HCT116 (cell line): Measurements from ENCODE around the gene RASGEF1C. TPM values are rescaled to one million over a fixed set of nuclear protein-coding genes. Genes with fewer than 3 reads are reported as not detected.

Experiments used
- ATAC-seq: fragments of 200-7000 bp; cut with Tn5 transposase; 2 replicates; pipeline ENCODE4 v1.9.1; 2020; ENCODE audit warnings: mild to moderate bottlenecking, moderate library complexity
- BruUV-seq: library from RNA; stranded (reverse); fragments of 400-500 nt; replicated peaks from 2 replicates; lab custom pipeline; 2021; lab: Mats Ljungman, UMichigan
- CTCF ChIA-PET: fragments of 300-600 bp; sonication (Branson Sonifier 250); formaldehyde crosslinking; loops from one replicate; lab custom pipeline; 2021; ENCODE audit warnings: antibody characterized with exemption; lab: Charles Lee
- POLR2A ChIA-PET: fragments of 300-600, 350-600 bp; sonication (Branson Sonifier 250); formaldehyde crosslinking; loops from one replicate; lab custom pipeline; 2021; ENCODE audit warnings: antibody characterized with exemption; lab: Charles Lee
- RAD21 ChIA-PET, 2 experiments: fragments of 300-600 bp; sonication (Branson Sonifier 250); formaldehyde crosslinking; loops; one replicate each; lab custom pipeline; 2023; ENCODE audit warnings: low total read pairs in 2 of 2; ENCODE audit not compliant: uncharacterized antibody in 2 of 2, unreplicated experiment in 2 of 2, low non-redundant PET in 1 of 2; lab: Charles Lee
- DNase-seq: peaks from one replicate; pipeline ENCODE4 v3.0.0-alpha.2; 2010; ENCODE audit warnings: low read depth, low spot score
- H2AFZ ChIP-seq: fragments of 200-600 bp; shearing (Covaris generic), sonication (generic); 2 replicates; pipeline ENCODE4 v1.6.1; 2017; ENCODE audit warnings: low read depth, mixed run types, mixed read lengths, antibody characterized with exemption, low read length; ENCODE audit not compliant: poor library complexity, severe bottlenecking
- H3K27ac ChIP-seq: 2 replicates; pipeline ENCODE4 v1.5.1; 2012; ENCODE audit warnings: low read depth, low read length
- H3K27me3 ChIP-seq: fragments of 200-600 bp; sonication (generic); 2 replicates; pipeline ENCODE4 v1.6.1; 2016; ENCODE audit warnings: mixed run types, low read length, mixed read lengths; ENCODE audit not compliant: insufficient read depth
- H3K36me3 ChIP-seq, 2 experiments: fragments of 200-500 bp in 1 of 2; fragments of 200-600 bp in 1 of 2; sonication (Bioruptor generic) in 1 of 2; sonication (generic) in 1 of 2; 2 replicates each; pipeline versions ENCODE4 v1.5.1 to v1.6.1; 2014 to 2016; ENCODE audit warnings: low read length in 2 of 2, inconsistent platforms in 1 of 2, mixed read lengths in 1 of 2, mixed run types in 1 of 2; ENCODE audit not compliant: insufficient read depth in 2 of 2, control insufficient read depth in 1 of 2
- H3K4me1 ChIP-seq, 2 experiments: fragments of 200-600 bp in 1 of 2; sonication (generic) in 1 of 2; 2 replicates each; pipeline versions ENCODE4 v1.5.1 to v1.6.1; 2012 to 2017; ENCODE audit warnings: low read length in 2 of 2, inconsistent platforms in 1 of 2, mild to moderate bottlenecking in 1 of 2, mixed read lengths in 1 of 2, mixed run types in 1 of 2, moderate library complexity in 1 of 2; ENCODE audit not compliant: insufficient read depth in 2 of 2, control insufficient read depth in 1 of 2
- H3K4me2 ChIP-seq: fragments of 200-600 bp; sonication (generic); 2 replicates; pipeline ENCODE4 v1.6.1; 2017; ENCODE audit warnings: mixed run types, low read length, mixed read lengths
- H3K4me3 ChIP-seq, 2 experiments: fragments of 200-600 bp in 1 of 2; sonication (generic) in 1 of 2; replicated peaks in 1 of 2; 2 replicates each; pipeline ENCODE4 v1.5.1; 2011 to 2016; ENCODE audit warnings: low read length in 2 of 2, control low read depth in 1 of 2, low read depth in 1 of 2, mild to moderate bottlenecking in 1 of 2, mixed read lengths in 1 of 2, mixed run types in 1 of 2
- H3K79me2 ChIP-seq: fragments of 200-600 bp; sonication (generic); 2 replicates; pipeline ENCODE4 v1.6.1; 2017; ENCODE audit warnings: mild to moderate bottlenecking, mixed run types, low read length, moderate library complexity, mixed read lengths; ENCODE audit not compliant: insufficient read depth
- H3K9ac ChIP-seq: fragments of 200-600 bp; sonication (generic); 2 replicates; pipeline ENCODE4 v1.6.1; 2016; ENCODE audit warnings: low read length, mixed read lengths
- H3K9me2 ChIP-seq: fragments of 200-600 bp; sonication (generic), shearing (Covaris generic); 2 replicates; pipeline ENCODE4 v1.6.1; 2017; ENCODE audit warnings: mixed run types, mild to moderate bottlenecking, moderate library complexity; ENCODE audit not compliant: insufficient read depth
- H3K9me3 ChIP-seq, 2 experiments: fragments of 200-500 bp in 1 of 2; fragments of 200-600 bp in 1 of 2; sonication (Bioruptor generic) in 1 of 2; sonication (generic) in 1 of 2; 2 replicates each; pipeline ENCODE4 v1.6.1; 2014 to 2017; ENCODE audit warnings: low read length in 2 of 2, mixed read lengths in 2 of 2, inconsistent platforms in 1 of 2, low read depth in 1 of 2, mild to moderate bottlenecking in 1 of 2, mixed run types in 1 of 2, moderate library complexity in 1 of 2; ENCODE audit not compliant: control insufficient read depth in 1 of 2, insufficient read depth in 1 of 2
- H4K20me1 ChIP-seq: fragments of 200-600 bp; sonication (generic), shearing (Covaris generic); 2 replicates; pipeline ENCODE4 v1.6.1; 2017; ENCODE audit warnings: mixed run types, mild to moderate bottlenecking, moderate library complexity; ENCODE audit not compliant: insufficient read depth
- CBX3 ChIP-seq: IDR thresholded peaks from 2 replicates; pipeline ENCODE4 v1.6.1; 2012; ENCODE audit warnings: low read depth
- CTCF ChIP-seq, 3 experiments: fragments of 200-600 bp in 1 of 3; sonication (generic) in 1 of 3; IDR thresholded peaks in 2 of 3; conservative IDR thresholded peaks in 1 of 3; 2 replicates each; pipeline ENCODE4 v1.5.1; 2012 to 2017; ENCODE audit warnings: low read depth in 2 of 3, low read length in 2 of 3, antibody characterized with exemption in 1 of 3, borderline replicate concordance in 1 of 3, control low read depth in 1 of 3, mild to moderate bottlenecking in 1 of 3, mixed read lengths in 1 of 3, mixed run types in 1 of 3, moderate library complexity in 1 of 3; ENCODE audit not compliant: insufficient read depth in 1 of 3
- ELF1 ChIP-seq: IDR thresholded peaks from 2 replicates; pipeline ENCODE4 v1.6.1; 2012; ENCODE audit warnings: low read depth, borderline replicate concordance
- EZH2 ChIP-seq: fragments of 200-600 bp; sonication (generic); IDR thresholded peaks from 2 replicates; pipeline ENCODE4 v1.6.1; 2017; ENCODE audit warnings: antibody characterized with exemption, mixed run types
- JUND ChIP-seq: IDR thresholded peaks from 2 replicates; pipeline ENCODE4 v1.6.1; 2012
- POLR2A ChIP-seq: IDR thresholded peaks from 2 replicates; pipeline ENCODE4 v1.7.0; 2011; ENCODE audit warnings: borderline replicate concordance; ENCODE audit not compliant: insufficient read depth, insufficient read length; ENCODE audit errors: extremely low read depth
- POLR2AphosphoS5 ChIP-seq: IDR thresholded peaks from 2 replicates; pipeline ENCODE4 v1.6.1; 2011; ENCODE audit warnings: mild to moderate bottlenecking, low read depth, low read length, moderate library complexity
- RAD21 ChIP-seq: IDR thresholded peaks from 2 replicates; pipeline ENCODE4 v1.6.1; 2012; ENCODE audit warnings: low read depth, mild to moderate bottlenecking
- REST ChIP-seq: IDR thresholded peaks from 2 replicates; pipeline ENCODE4 v1.6.1; 2012; ENCODE audit warnings: low read depth
- SP1 ChIP-seq: IDR thresholded peaks from 2 replicates; pipeline ENCODE4 v1.6.1; 2012; ENCODE audit warnings: low read depth
- TCF7L2 ChIP-seq: IDR thresholded peaks from 2 replicates; pipeline ENCODE4 v1.7.0; 2011; ENCODE audit warnings: borderline replicate concordance, inconsistent platforms; ENCODE audit not compliant: insufficient read depth, insufficient read length; ENCODE audit errors: extremely low read depth
- ZBTB33 ChIP-seq: IDR thresholded peaks from 2 replicates; pipeline ENCODE4 v1.6.1; 2011; ENCODE audit warnings: mild to moderate bottlenecking, low read length, moderate library complexity; ENCODE audit not compliant: insufficient replicate concordance; ENCODE audit errors: extremely low read depth
- ZNF274 ChIP-seq: fragments of 200-500 bp; sonication (Bioruptor generic); IDR thresholded peaks from 2 replicates; pipeline ENCODE4 v1.6.1; 2014; ENCODE audit warnings: mild to moderate bottlenecking, low read depth, low read length, inconsistent platforms
- intact Hi-C: fragments of 100-400 bp; cut with micrococcal nuclease; formaldehyde crosslinking; loops from 2 replicates; pipeline ENCODE4 v1.10.0; 2022
- total RNA-seq: library from RNA; stranded (reverse); gene quantifications from one replicate; pipeline ENCODE4 v1.2.1, GENCODE V29; 2021; ENCODE audit not compliant: unreplicated experiment

Gene RASGEF1C
- total RNA-seq, 1 experiment from 2014 or later, result 1.2 TPM

GRCh38 chr5:180093651-180094382 is 115.2 kb downstream of the RASGEF1C start:
- Histone ChIP-seq H3K27ac (no peak overlapping the region), H3K36me3 (no peaks in the 10 kb centered on the region), H3K4me3 (no peak overlapping the region), H4K20me1 (no peaks in the 10 kb centered on the region), H3K79me2 (no peaks in the 10 kb centered on the region), H3K9me2 (no peaks in the 10 kb centered on the region), H3K27me3 (no peaks in the 10 kb centered on the region), H3K4me1 (peaks cover 6 to 15% of the 10 kb centered on the region in 2 experiments; a peak in 3 of 4 replicates), H3K9me3 (no peaks in the 10 kb centered on the region), H3K9ac (no peak overlapping the region), H3K4me2 (no peak overlapping the region), H2AFZ (no peak overlapping the region)
- intact Hi-C loops, result loop anchor here (5.0 kb wide), 1 partner anchor 292 kb away; no protein-coding TSS in a partner anchor
- no TSS peak for BruUV-seq
- ChIA-PET CTCF (no interaction called here), RAD21 (no interaction called here), POLR2A (no interaction called here)
- no peak for DNase-seq
- TF ChIP-seq POLR2A, result no peak
- no peak for TF ChIP-seq ZNF274
- TF ChIP-seq POLR2AphosphoS5, result no peak
- no peak for TF ChIP-seq CBX3
- no peak for TF ChIP-seq RAD21
- no peak for TF ChIP-seq ELF1
- TF ChIP-seq SP1, result no peak
- no peak for TF ChIP-seq TCF7L2
- no peak for TF ChIP-seq REST
- no peak for TF ChIP-seq JUND
- TF ChIP-seq CTCF (IDR thresholded peaks at IDR 0.05 in 2 of 3, conservative IDR thresholded peaks at IDR 0.05 in 1 of 3; ENCODE audit: borderline replicate concordance in 1 of 3, insufficient read depth in 1 of 3, low read depth in 2 of 3, low read length in 2 of 3), result no peak
- no peak for TF ChIP-seq ZBTB33
- TF ChIP-seq EZH2, result no peak
- ATAC-seq, result no peak
